ENCODE measurements around the gene SGCA. TPM values are rescaled to one million over a fixed set of nuclear protein-coding genes. Genes with fewer than 3 reads are reported as not detected.

The SGCA gene
- total RNA-seq, 4 donors from 2014 or later, result 72.7 to 145 (median 82.8) TPM

GRCh38 chr17:50184611-50185398 is 19.0 kb downstream of the SGCA start:
- WGBS, result 61% methylated on average over 13 of the region's 19 CpGs
- DNase-seq (ENCODE audit: extremely low spot score), result no peak
- H3K9me3 ChIP-seq, result no peaks in the 10 kb centered on the region
- H3K27ac ChIP-seq (replicated peaks in 1 of 4), result peak overlapping the region; percentile 55 to 81 (median 77)
- H3K4me3 ChIP-seq, result no peak overlapping the region
- no peaks in the 10 kb centered on the region for H3K27me3 ChIP-seq
- intact Hi-C loops (cut with DNase I), result no loop called here
- peaks cover 0 to 54% (median 35%) of the 10 kb centered on the region in 4 donors for H3K4me1 ChIP-seq
- TF ChIP-seq, protein P1, sequence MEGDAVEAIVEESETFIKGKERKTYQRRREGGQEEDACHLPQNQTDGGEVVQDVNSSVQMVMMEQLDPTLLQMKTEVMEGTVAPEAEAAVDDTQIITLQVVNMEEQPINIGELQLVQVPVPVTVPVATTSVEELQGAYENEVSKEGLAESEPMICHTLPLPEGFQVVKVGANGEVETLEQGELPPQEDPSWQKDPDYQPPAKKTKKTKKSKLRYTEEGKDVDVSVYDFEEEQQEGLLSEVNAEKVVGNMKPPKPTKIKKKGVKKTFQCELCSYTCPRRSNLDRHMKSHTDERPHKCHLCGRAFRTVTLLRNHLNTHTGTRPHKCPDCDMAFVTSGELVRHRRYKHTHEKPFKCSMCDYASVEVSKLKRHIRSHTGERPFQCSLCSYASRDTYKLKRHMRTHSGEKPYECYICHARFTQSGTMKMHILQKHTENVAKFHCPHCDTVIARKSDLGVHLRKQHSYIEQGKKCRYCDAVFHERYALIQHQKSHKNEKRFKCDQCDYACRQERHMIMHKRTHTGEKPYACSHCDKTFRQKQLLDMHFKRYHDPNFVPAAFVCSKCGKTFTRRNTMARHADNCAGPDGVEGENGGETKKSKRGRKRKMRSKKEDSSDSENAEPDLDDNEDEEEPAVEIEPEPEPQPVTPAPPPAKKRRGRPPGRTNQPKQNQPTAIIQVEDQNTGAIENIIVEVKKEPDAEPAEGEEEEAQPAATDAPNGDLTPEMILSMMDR (IDR thresholded peaks at IDR 0.05), result no peak
- TF ChIP-seq POLR2AphosphoS5 (IDR thresholded peaks at IDR 0.05) (peak; percentile 57 to 59), EP300 (IDR thresholded peaks at IDR 0.05) (no peak), POLR2A (IDR thresholded peaks at IDR 0.05; ENCODE audit: low read depth) (no peak)
- peaks cover 32 to 48% (median 47%) of the 10 kb centered on the region in 4 donors for H3K36me3 ChIP-seq

DNA sequence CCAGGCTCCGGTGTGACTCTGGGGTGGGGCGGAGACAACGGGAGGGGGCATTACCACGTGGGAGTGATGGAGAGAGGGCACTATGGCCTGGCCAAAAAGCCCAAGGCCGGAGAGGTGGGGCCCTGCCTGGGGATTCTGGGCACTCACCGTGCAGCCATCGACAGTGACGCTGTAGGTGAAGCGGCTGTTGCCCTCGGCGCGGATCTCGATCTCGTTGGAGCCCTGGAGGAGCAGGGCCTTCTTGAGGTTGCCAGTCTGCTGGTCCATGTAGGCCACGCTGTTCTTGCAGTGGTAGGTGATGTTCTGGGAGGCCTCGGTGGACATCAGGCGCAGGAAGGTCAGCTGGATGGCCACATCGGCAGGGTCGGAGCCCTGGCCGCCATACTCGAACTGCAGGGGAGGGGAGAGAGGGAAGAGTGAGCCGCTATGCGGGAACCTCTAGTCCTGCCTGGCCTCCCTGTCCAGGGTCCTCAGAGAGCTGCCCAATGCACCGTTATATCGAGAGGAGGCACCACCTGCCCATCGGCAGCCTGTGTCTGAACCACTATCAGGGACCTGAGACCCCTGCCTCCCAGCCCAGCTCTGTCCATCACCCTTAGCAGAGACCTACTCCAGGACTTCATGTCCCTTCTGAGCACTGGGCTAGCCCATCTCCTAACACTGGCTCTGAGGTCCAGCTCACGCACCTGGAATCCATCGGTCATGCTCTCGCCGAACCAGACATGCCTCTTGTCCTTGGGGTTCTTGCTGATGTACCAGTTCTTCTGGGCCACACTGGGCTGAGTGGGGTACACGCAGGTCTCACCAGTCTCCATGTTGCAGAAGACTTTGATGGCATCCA is 20.0 kb downstream of the SGCA start:
- Histone ChIP-seq H3K27ac (replicated peaks in 1 of 4) (peak overlapping the region; percentile 40 to 81 (median 66)), H3K9me3 (no peaks in the 10 kb centered on the region), H3K4me1 (peaks cover 0 to 57% (median 38%) of the 10 kb centered on the region in 4 donors), H3K27me3 (no peaks in the 10 kb centered on the region), H3K4me3 (no peak overlapping the region), H3K36me3 (peaks cover 42 to 59% (median 57%) of the 10 kb centered on the region in 4 donors)
- no peak for DNase-seq (ENCODE audit: extremely low spot score)
- no peak for TF ChIP-seq POLR2AphosphoS5 (IDR thresholded peaks at IDR 0.05)
- TF ChIP-seq, protein P1 (IDR thresholded peaks at IDR 0.05), result no peak
- no peak for TF ChIP-seq POLR2A (IDR thresholded peaks at IDR 0.05; ENCODE audit: low read depth)
- no peak for TF ChIP-seq EP300 (IDR thresholded peaks at IDR 0.05)
- 82% methylated on average over 27 of the region's 31 CpGs for WGBS
- intact Hi-C loops (cut with DNase I), result no loop called here

DNA sequence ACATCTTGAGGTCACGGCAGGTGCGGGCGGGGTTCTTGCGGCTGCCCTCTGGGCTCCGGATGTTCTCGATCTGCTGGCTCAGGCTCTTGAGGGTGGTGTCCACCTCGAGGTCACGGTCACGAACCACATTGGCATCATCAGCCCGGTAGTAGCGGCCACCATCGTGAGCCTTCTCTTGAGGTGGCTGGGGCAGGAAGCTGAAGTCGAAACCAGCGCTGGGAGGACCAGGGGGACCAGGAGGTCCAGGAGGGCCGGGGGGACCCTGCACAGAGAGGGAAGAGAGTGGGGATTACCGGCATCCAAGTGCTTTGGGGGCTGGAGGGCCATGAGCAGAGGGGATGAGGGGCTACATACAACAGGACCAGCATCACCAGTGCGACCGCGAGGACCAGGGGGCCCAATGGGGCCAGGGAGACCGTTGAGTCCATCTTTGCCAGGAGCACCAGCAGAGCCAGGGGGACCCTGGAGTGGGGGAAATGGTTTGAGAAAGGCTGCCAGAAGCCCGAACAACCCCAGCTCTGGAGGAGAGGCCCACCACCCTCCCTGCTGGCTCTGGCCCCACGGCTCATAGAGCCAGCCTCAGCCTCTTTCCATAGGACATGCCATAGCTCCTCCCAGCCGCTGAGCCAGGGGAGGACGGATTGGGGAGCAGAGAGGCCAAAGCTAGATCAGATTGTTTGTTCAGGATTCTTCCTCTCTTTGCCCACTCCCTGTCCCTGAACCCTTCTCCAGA is 21.0 kb downstream of the SGCA start:
- H3K36me3 ChIP-seq, result peaks cover 48 to 68% (median 67%) of the 10 kb centered on the region in 4 donors
- peak overlapping the region in 2 of 4 donors; percentile 77 to 81 for H3K27ac ChIP-seq (replicated peaks in 1 of 4)
- intact Hi-C loops (cut with DNase I), result no loop called here

GRCh38 chr17:50187394-50187725 is 21.6 kb downstream of the SGCA start:
- 69% methylated on average over 3 of the region's 4 CpGs for WGBS
- H3K4me1 ChIP-seq, result peaks cover 0 to 59% (median 39%) of the 10 kb centered on the region in 4 donors
- H3K36me3 ChIP-seq, result peaks cover 53 to 73% (median 72%) of the 10 kb centered on the region in 4 donors
- no peak for TF ChIP-seq POLR2A (IDR thresholded peaks at IDR 0.05; ENCODE audit: low read depth)
- TF ChIP-seq, protein P1 (IDR thresholded peaks at IDR 0.05), result no peak
- TF ChIP-seq EP300 (IDR thresholded peaks at IDR 0.05), result no peak
- TF ChIP-seq POLR2AphosphoS5 (IDR thresholded peaks at IDR 0.05), result no peak
- H3K4me3 ChIP-seq, result no peak overlapping the region
- no peaks in the 10 kb centered on the region for H3K27me3 ChIP-seq
- intact Hi-C loops (cut with DNase I), result no loop called here
- no peaks in the 10 kb centered on the region for H3K9me3 ChIP-seq
- H3K27ac ChIP-seq (replicated peaks in 1 of 4), result peak overlapping the region in 2 of 4 donors; percentile 77 to 81
- no peak for DNase-seq (ENCODE audit: extremely low spot score)

More for the DNA sequence above, 21.0 kb downstream of the SGCA start:
- Histone ChIP-seq H3K4me1 (peaks cover 0 to 57% (median 39%) of the 10 kb centered on the region in 4 donors), H3K4me3 (no peak overlapping the region), H3K27me3 (no peaks in the 10 kb centered on the region), H3K9me3 (no peaks in the 10 kb centered on the region)
- no peak for TF ChIP-seq POLR2A (IDR thresholded peaks at IDR 0.05; ENCODE audit: low read depth)
- WGBS, result 72% methylated on average over 17 of the region's 24 CpGs
- no peak for DNase-seq (ENCODE audit: extremely low spot score)

Measured in esophagus muscularis mucosa (tissue), 4 donors.